RCC 7860 (cell line): Measurements from ENCODE around the gene KIAA0040.

ENCODE experiments used
- DNase-seq: peaks from one replicate; pipeline ENCODE4 v3.0.0-alpha.2; 2015; ENCODE audit warnings: low spot score
- FAIRE-seq: peaks from 2 replicates; lab custom pipeline; 2012; peaks lifted over from hg19 to GRCh38; lab: Jason Lieb, UNC

KIAA0040 gene

GRCh38 chr1:175203570-175204068 is 11.0 kb upstream of the KIAA0040 start:
- FAIRE-seq (no peak), DNase-seq (no peak)

GRCh38 chr1:175200678-175201521 is 8.3 kb upstream of the KIAA0040 start:
- FAIRE-seq (no peak), DNase-seq (no peak)

- no peak for DNase-seq
- no peak for FAIRE-seq
Measured at GRCh38 chr1:175198332-175198731, 5.8 kb upstream of the KIAA0040 start.

GRCh38 chr1:175197531-175197930 is 5.0 kb upstream of the KIAA0040 start:
- DNase-seq (no peak), FAIRE-seq (no peak)

GRCh38 chr1:175195798-175196197 is 3.2 kb upstream of the KIAA0040 start:
- FAIRE-seq (no peak), DNase-seq (no peak)

GRCh38 chr1:175195281-175195680 is 2.7 kb upstream of the KIAA0040 start:
- no peak for DNase-seq
- FAIRE-seq: no peak

GRCh38 chr1:175193527-175193910 is 943 bp upstream of the KIAA0040 start:
- FAIRE-seq (no peak), DNase-seq (no peak)

- DNase-seq (no peak), FAIRE-seq (no peak)
Measured at GRCh38 chr1:175192111-175192629, 406 bp downstream of the KIAA0040 start.

GRCh38 chr1:175191659-175192058 is 917 bp downstream of the KIAA0040 start:
- FAIRE-seq (no peak), DNase-seq (no peak)

GRCh38 chr1:175188936-175189335 is 3.6 kb downstream of the KIAA0040 start:
- FAIRE-seq (no peak), DNase-seq (no peak)

- FAIRE-seq (no peak), DNase-seq (no peak)
Measured at GRCh38 chr1:175186433-175187160, 6.0 kb downstream of the KIAA0040 start.

- FAIRE-seq: no peak
- DNase-seq: no peak
Measured at GRCh38 chr1:175185903-175186302, 6.7 kb downstream of the KIAA0040 start.

GRCh38 chr1:175183586-175183985 is 9.0 kb downstream of the KIAA0040 start:
- FAIRE-seq: no peak

GRCh38 chr1:175182201-175182746 is 10.3 kb downstream of the KIAA0040 start:
- FAIRE-seq: no peak
- no peak for DNase-seq

More at GRCh38 chr1:175183586-175183985, 9.0 kb downstream of the KIAA0040 start:
- no peak for DNase-seq

- DNase-seq (no peak), FAIRE-seq (no peak)
Measured at GRCh38 chr1:175179837-175180590, 12.6 kb downstream of the KIAA0040 start.

GRCh38 chr1:175178456-175178855 is 14.1 kb downstream of the KIAA0040 start:
- DNase-seq: no peak
- FAIRE-seq: no peak

GRCh38 chr1:175178056-175178455 is 14.5 kb downstream of the KIAA0040 start:
- FAIRE-seq: no peak

GRCh38 chr1:175176246-175176645 is 16.3 kb downstream of the KIAA0040 start:
- FAIRE-seq: no peak
- DNase-seq: no peak

More at GRCh38 chr1:175178056-175178455, 14.5 kb downstream of the KIAA0040 start:
- no peak for DNase-seq

- DNase-seq: no peak
- FAIRE-seq: no peak
Measured at GRCh38 chr1:175174309-175175102, 18.1 kb downstream of the KIAA0040 start.

- DNase-seq (no peak), FAIRE-seq (no peak)
Measured at GRCh38 chr1:175173531-175173930, 19.0 kb downstream of the KIAA0040 start.
